ENCODE results near the gene CCDC136. TPM values are rescaled to one million over a fixed set of nuclear protein-coding genes. Genes with fewer than 3 reads are reported as not detected.

CCDC136 gene
- total and polyA plus RNA-seq, 8 donors: 2.5 to 87.1 (median 49.5) TPM

DNA sequence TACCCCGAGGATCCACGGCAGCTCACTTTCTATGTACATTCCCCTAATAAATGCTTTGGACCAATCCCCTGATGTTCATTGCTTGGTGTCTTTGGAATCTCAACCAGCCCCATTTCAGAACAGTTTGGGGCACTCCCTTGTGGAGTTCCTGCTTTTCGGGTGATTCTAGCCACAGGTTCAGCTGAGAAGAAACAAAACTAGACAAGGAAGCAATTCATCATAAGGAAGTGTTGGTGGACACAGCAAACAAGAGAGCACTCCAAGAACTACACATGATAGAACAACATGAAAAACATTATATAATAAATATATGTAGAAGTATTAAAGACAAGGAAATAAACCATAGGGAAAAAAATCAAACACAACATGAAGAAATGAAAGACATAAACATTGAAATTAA, 6.0 kb upstream of the CCDC136 start:
- Histone ChIP-seq H3K27ac (no peak overlapping the region), H3K9me3 (no peaks in the 10 kb centered on the region), H3K36me3 (no peaks in the 10 kb centered on the region), H3K4me3 (no peak overlapping the region), H3K27me3 (peaks cover 0 to 18% of the 10 kb centered on the region in 2 donors), H3K4me1 (peaks cover 0 to 6% of the 10 kb centered on the region in 2 donors)
- DNase-seq (no peak), ATAC-seq (no peak)
- intact Hi-C loops (cut with DNase I): no loop called here
- TF ChIP-seq, protein P1, sequence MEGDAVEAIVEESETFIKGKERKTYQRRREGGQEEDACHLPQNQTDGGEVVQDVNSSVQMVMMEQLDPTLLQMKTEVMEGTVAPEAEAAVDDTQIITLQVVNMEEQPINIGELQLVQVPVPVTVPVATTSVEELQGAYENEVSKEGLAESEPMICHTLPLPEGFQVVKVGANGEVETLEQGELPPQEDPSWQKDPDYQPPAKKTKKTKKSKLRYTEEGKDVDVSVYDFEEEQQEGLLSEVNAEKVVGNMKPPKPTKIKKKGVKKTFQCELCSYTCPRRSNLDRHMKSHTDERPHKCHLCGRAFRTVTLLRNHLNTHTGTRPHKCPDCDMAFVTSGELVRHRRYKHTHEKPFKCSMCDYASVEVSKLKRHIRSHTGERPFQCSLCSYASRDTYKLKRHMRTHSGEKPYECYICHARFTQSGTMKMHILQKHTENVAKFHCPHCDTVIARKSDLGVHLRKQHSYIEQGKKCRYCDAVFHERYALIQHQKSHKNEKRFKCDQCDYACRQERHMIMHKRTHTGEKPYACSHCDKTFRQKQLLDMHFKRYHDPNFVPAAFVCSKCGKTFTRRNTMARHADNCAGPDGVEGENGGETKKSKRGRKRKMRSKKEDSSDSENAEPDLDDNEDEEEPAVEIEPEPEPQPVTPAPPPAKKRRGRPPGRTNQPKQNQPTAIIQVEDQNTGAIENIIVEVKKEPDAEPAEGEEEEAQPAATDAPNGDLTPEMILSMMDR (IDR thresholded peaks at IDR 0.05): no peak

DNA sequence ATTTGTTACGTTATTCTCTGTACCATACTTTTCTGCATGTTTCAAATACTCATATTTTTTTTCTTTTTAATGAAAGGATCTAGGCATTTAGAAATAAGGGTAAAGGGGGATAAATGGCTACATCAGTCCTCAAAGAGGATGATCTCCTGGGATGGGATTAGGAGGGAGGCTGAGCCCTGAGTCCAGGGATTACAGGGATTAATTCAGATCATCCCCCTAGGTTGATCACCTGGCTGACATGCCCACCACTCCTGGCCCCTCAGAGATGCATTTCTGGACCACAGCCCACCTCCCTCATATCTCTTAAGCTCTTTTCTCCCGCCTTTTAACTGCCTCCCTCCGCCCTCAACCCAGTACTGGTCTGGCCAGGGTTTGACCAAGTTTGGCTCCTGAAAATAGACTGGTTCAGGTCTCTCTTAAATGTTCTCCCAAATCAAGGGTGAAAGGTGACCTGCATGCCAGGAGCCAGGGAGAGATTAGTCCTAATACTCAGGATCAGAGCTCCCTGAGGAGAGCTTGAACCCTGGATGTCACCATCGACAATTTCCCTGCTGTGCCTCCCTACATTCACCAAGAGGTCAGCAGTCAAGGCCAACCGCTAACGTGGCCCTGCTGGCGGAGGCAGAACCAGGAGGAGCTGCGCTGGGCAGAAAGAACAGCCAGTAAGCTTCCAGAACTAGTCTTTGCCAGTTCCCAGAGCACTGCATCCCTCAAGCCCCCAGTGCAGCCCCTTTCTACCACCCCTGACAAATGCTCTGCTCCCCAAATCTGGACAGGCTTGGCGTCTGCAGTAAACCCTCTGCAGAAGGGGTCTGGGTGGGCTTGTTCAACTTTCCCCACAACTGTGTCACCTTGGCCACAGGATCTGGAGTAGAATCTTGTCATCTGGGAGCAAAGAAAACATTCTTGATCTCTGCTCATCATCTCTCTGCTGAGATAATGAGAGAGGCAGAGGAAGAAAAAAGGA, 3.0 kb upstream of the CCDC136 start:
- H3K4me3 ChIP-seq: no peak overlapping the region
- H3K9me3 ChIP-seq: no peaks in the 10 kb centered on the region
- TF ChIP-seq, protein P1 (IDR thresholded peaks at IDR 0.05): no peak
- H3K36me3 ChIP-seq: no peaks in the 10 kb centered on the region
- ATAC-seq (no peak), DNase-seq (no peak)
- H3K4me1 ChIP-seq: peaks cover 0 to 18% of the 10 kb centered on the region in 2 donors
- H3K27me3 ChIP-seq: peaks cover 0 to 44% of the 10 kb centered on the region in 2 donors
- intact Hi-C loops (cut with DNase I): no loop called here
- no peak overlapping the region for H3K27ac ChIP-seq

DNA sequence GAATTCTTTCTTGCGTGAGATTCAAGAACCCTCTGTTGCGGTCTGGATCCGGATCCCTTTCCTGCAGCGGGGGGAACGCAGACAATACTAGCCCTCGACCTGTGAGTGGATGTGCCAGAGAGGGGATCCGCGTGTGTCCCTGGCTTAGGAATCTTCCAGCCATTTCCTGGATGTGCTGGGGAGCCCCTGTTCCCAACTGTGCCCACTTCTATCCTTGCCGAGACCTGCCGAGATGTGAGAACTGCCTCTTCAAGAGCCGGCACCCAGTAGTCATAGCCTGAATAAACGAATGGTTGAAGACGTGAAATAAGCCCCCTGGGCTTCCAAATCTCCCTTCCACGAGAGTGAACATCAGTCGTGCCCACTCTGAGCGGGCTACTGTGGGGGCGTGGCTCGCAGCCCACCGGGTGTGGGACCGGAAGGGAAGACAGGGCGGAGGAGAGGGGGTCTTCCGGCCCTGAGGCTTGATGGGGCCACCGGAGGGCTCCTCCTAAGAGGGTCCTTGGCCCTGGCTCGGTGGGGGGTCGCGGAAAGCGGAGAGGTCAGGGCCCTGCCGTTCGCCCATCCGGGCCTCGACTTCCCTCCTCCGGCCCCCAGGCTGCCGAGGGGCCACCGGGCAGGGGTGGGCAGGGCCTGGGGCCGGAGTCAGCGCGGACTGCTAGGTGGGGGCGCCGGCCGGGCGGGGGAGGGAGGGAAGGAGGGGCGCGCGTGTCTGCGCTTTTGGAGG, 1.3 kb upstream of the CCDC136 start:
- H3K4me1 ChIP-seq: peaks cover 0 to 18% of the 10 kb centered on the region in 2 donors
- TF ChIP-seq, protein P1 (IDR thresholded peaks at IDR 0.05): no peak
- ATAC-seq (peak; percentile 20), DNase-seq (no peak)
- H3K27ac ChIP-seq: no peak overlapping the region
- H3K27me3 ChIP-seq: peaks cover 0 to 49% of the 10 kb centered on the region in 2 donors
- peak overlapping the region; percentile 57 to 67 for H3K4me3 ChIP-seq
- no peaks in the 10 kb centered on the region for H3K9me3 ChIP-seq
- intact Hi-C loops (cut with DNase I): no loop called here
- H3K36me3 ChIP-seq: no peaks in the 10 kb centered on the region

DNA sequence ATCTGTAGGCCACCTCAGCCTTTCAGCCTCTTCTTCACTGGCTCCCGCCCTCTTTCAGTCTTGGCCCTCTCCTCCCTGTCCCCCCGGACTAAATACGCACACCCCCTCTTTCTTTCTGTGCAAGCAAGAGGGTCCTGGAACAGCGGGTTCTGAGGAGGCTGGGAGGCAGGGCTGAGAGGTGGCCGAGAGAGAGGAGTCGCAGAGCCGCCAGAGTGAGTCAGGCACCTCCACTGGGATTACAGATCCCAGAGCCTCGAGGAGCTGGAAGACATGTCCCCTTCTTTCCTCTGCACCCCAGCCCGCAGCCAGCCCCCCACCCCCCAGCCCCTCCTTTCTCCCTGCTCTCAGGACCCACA, 182 bp downstream of the CCDC136 start:
- Histone ChIP-seq H3K27me3 (peaks cover 0 to 49% of the 10 kb centered on the region in 2 donors), H3K4me3 (peak overlapping the region; percentile 57 to 67), H3K9me3 (no peaks in the 10 kb centered on the region), H3K4me1 (peaks cover 0 to 18% of the 10 kb centered on the region in 2 donors), H3K27ac (no peak overlapping the region), H3K36me3 (no peaks in the 10 kb centered on the region)
- intact Hi-C loops (cut with DNase I): no loop called here
- TF ChIP-seq, protein P1 (IDR thresholded peaks at IDR 0.05): no peak
- ATAC-seq (peak; percentile 4), DNase-seq (no peak)

All from left lung (tissue), 10 donors.